GM12878 (cell line): ENCODE measurements around the gene AFAP1. TPM values are rescaled to one million over a fixed set of nuclear protein-coding genes. Genes with fewer than 3 reads are reported as not detected.

Experiments used
- ATAC-seq: fragments of 200-7000 bp; cut with Tn5 transposase; 3 replicates; pipeline ENCODE4 v1.9.1; 2020; ENCODE audit warnings: mild to moderate bottlenecking, moderate library complexity
- BruUV-seq: library from RNA; stranded (reverse); fragments of 400-500 nt; replicated peaks from 2 replicates; lab custom pipeline; 2021; lab: Mats Ljungman, UMichigan
- CTCF ChIA-PET: fragments of 300-600 bp; sonication (Branson Sonifier 250); formaldehyde crosslinking; extraction: SDS; loops from one replicate; lab custom pipeline; 2021; ENCODE audit warnings: inconsistent platforms; lab: Yijun Ruan, JAX
- POLR2A ChIA-PET: fragments of 350-600 bp; formaldehyde crosslinking; extraction: SDS; loops from one replicate; lab custom pipeline; 2021; ENCODE audit warnings: inconsistent platforms; lab: Charles Lee
- RAD21 ChIA-PET: fragments of 300-600 bp; sonication (Branson Sonifier 250); formaldehyde crosslinking; loops from one replicate; lab custom pipeline; 2023; ENCODE audit warnings: antibody characterized with exemption; ENCODE audit not compliant: unreplicated experiment; lab: Charles Lee
- SMC1A ChIA-PET: fragments of 300-600 bp; sonication (Branson Sonifier 250); formaldehyde crosslinking; loops from one replicate; lab custom pipeline; 2023; ENCODE audit not compliant: unreplicated experiment, uncharacterized antibody; lab: Charles Lee
- DNase-seq: peaks from one replicate; pipeline ENCODE4 v3.0.0-alpha.2; 2011; ENCODE audit warnings: low read depth, low spot score
- FAIRE-seq: peaks from 3 replicates; lab custom pipeline; 2011; peaks lifted over from hg19 to GRCh38; lab: Jason Lieb, UNC
- H2AFZ ChIP-seq: 2 replicates; pipeline ENCODE4 v1.6.0; 2011; ENCODE audit warnings: low read depth, low read length, control low read depth; ENCODE audit not compliant: control insufficient read depth
- H3K27ac ChIP-seq: 2 replicates; pipeline ENCODE4 v1.5.1; 2011; ENCODE audit warnings: control low read depth; ENCODE audit not compliant: control insufficient read depth, insufficient read depth
- H3K27me3 ChIP-seq, 2 experiments: replicated peaks in 1 of 2; 2 replicates each; pipeline versions ENCODE4 v1.6.0 to v1.6.1; 2011; ENCODE audit warnings: low read length in 1 of 2; ENCODE audit not compliant: control insufficient read depth in 2 of 2, insufficient read depth in 2 of 2
- H3K36me3 ChIP-seq, 2 experiments: 2 replicates each; pipeline ENCODE4 v1.5.1; 2011; ENCODE audit warnings: low read length in 1 of 2; ENCODE audit not compliant: control insufficient read depth in 2 of 2, insufficient read depth in 2 of 2
- H3K4me1 ChIP-seq: 2 replicates; pipeline ENCODE4 v1.6.1; 2011; ENCODE audit warnings: mild to moderate bottlenecking, low read length, moderate library complexity, mixed read lengths; ENCODE audit not compliant: control insufficient read depth, insufficient read depth
- H3K4me2 ChIP-seq: 2 replicates; pipeline ENCODE4 v1.6.0; 2011; ENCODE audit warnings: control low read depth; ENCODE audit not compliant: control insufficient read depth, insufficient read depth
- H3K4me3 ChIP-seq: fragments of 200-600 bp; sonication (generic); 2 replicates; pipeline ENCODE4 v1.5.1; 2016
- H3K79me2 ChIP-seq: 2 replicates; pipeline ENCODE4 v1.6.0; 2011; ENCODE audit warnings: low read length; ENCODE audit not compliant: control insufficient read depth, insufficient read depth
- H3K9ac ChIP-seq: 2 replicates; pipeline ENCODE4 v1.8.0; 2011; ENCODE audit warnings: low read length, control low read depth, mixed read lengths; ENCODE audit not compliant: control insufficient read depth, insufficient read depth
- H3K9me3 ChIP-seq: replicated peaks from 3 replicates; pipeline ENCODE4 v1.5.1; 2011; ENCODE audit warnings: mild to moderate bottlenecking, low read length; ENCODE audit not compliant: control insufficient read depth, insufficient read depth
- H4K20me1 ChIP-seq: 2 replicates; pipeline ENCODE4 v1.6.0; 2011; ENCODE audit not compliant: control insufficient read depth, insufficient read depth
- KDM1A ChIP-seq: fragments of 200-600 bp; sonication (generic); IDR thresholded peaks from 2 replicates; pipeline ENCODE4 v1.6.1; 2016; ENCODE audit warnings: borderline replicate concordance
- MYB ChIP-seq: fragments of 150-350 bp; IDR thresholded peaks from 2 replicates; pipeline ENCODE4 v1.6.1; 2014; ENCODE audit warnings: mild to moderate bottlenecking, low read depth, low read length, borderline replicate concordance
- NR2F1 ChIP-seq: fragments of 450-650 bp; conservative IDR thresholded peaks from 2 replicates; pipeline ENCODE4 v1.6.1; 2017; ENCODE audit warnings: mild to moderate bottlenecking
- STAT1 ChIP-seq: fragments of 450-650 bp; conservative IDR thresholded peaks from 2 replicates; pipeline ENCODE4 v1.6.1; 2014; ENCODE audit warnings: antibody characterized with exemption, mild to moderate bottlenecking
- USF1 ChIP-seq: IDR thresholded peaks from 2 replicates; pipeline ENCODE4 v1.6.1; 2011; ENCODE audit warnings: borderline replicate concordance, low read depth, mild to moderate bottlenecking, moderate library complexity, mixed read lengths, low read length; ENCODE audit not compliant: insufficient read depth; ENCODE audit errors: extremely low read length
- ZNF24 ChIP-seq: fragments of 450-650 bp; IDR thresholded peaks from 2 replicates; pipeline ENCODE4 v1.6.1; 2017; ENCODE audit warnings: antibody characterized with exemption, mild to moderate bottlenecking
- WGBS: methylation state at CpG from one replicate; pipeline ENCODE4 v1.1.6; 2016; ENCODE audit warnings: low lambda C conversion rate; ENCODE audit not compliant: insufficient replicate concordance, insufficient coverage; ENCODE audit errors: missing lambda C conversion rate; 5-methylcytosine and 5-hydroxymethylcytosine counted together
- in situ Hi-C: fragments of 300-500 bp; cut with MboI; formaldehyde crosslinking; loops from 9 replicates; pipeline ENCODE4 v1.14.3; 2018; ENCODE audit warnings: mixed read lengths
- intact Hi-C: fragments of 100-400 bp; cut with micrococcal nuclease; formaldehyde crosslinking; loops from one replicate; pipeline ENCODE4 v1.14.2; 2022; ENCODE audit not compliant: unreplicated experiment
- polyA plus RNA-seq, 11 experiments: library from polyadenylated mRNA; depleted of rRNA in 4 of 11; unstranded in 6 of 11; stranded (reverse) in 5 of 11; fragments of >200 nt; fragmentation: Nextera tagmentation in 4 of 11; fragmentation: Illumina TruSeq in 1 of 11; extraction: Ambion mirVana in 4 of 11; extraction: Trizol in 1 of 11; gene quantifications; 1 replicate in 1 of 11; 2 replicates in 10 of 11; pipeline versions ENCODE4 v1.2.1 to v1.2.3, GENCODE V29; 2011 to 2016; ENCODE audit warnings: inconsistent platforms in 2 of 11, missing spikeins in 2 of 11, low read depth in 1 of 11
- total RNA-seq, 4 experiments: library from RNA; depleted of rRNA in 3 of 4; stranded (reverse); fragments of >200 nt in 3 of 4; fragmentation: Illumina TruSeq in 1 of 4; extraction: Trizol in 1 of 4; gene quantifications; 2 replicates each; pipeline versions ENCODE4 v1.2.1 to v1.2.3, GENCODE V29; 2013 to 2021
- TF ChIP-seq, protein P1 (sequence below): IDR thresholded peaks from 2 replicates; pipeline ENCODE4 v1.6.1; 2011; ENCODE audit warnings: mild to moderate bottlenecking, low read depth, low read length, moderate library complexity; ENCODE audit not compliant: insufficient replicate concordance

The AFAP1 gene
- total and polyA plus RNA-seq, 10 of the 15 experiments (the other 5 are each of a cell fraction or from before 2014, with no cell fraction given) = 0.02 to 0.23 (median 0.09) TPM; not detected in 1

GRCh38 chr4:7732263-7732662, 207.4 kb downstream of the AFAP1 start:
- ATAC-seq = no peak
- Histone ChIP-seq H3K27ac (no peak overlapping the region), H3K36me3 (no peaks in the 10 kb centered on the region), H3K9me3 (no peaks in the 10 kb centered on the region), H3K9ac (no peak overlapping the region), H3K4me3 (no peak overlapping the region), H3K79me2 (no peaks in the 10 kb centered on the region), H3K4me2 (no peak overlapping the region), H3K27me3 (no peaks in the 10 kb centered on the region; a peak in 2 of 4 replicates), H4K20me1 (no peaks in the 10 kb centered on the region), H3K4me1 (no peaks in the 10 kb centered on the region), H2AFZ (no peak overlapping the region)
- ChIA-PET SMC1A (no interaction called here), RAD21 (no interaction called here), CTCF (no interaction called here), POLR2A (no interaction called here)
- BruUV-seq = no TSS peak
- FAIRE-seq = no peak
- TF ChIP-seq MYB (no peak), ZNF24 (no peak), NR2F1 (no peak)
- intact Hi-C loops = no loop called here
- in situ Hi-C loops = no loop called here
- 27% methylated on average over 5 of the region's 9 CpGs for WGBS
- no peak for DNase-seq

- no peaks in the 10 kb centered on the region; a peak in 1 of 4 replicates for H3K27me3 ChIP-seq
- no peaks in the 10 kb centered on the region for H3K79me2 ChIP-seq
- no peaks in the 10 kb centered on the region for H3K4me1 ChIP-seq
- no peaks in the 10 kb centered on the region for H3K9me3 ChIP-seq
- 31% methylated on average over 4 of the region's 4 CpGs for WGBS
- POLR2A ChIA-PET = no interaction called here
- no peak overlapping the region for H3K9ac ChIP-seq
- H3K27ac ChIP-seq = no peak overlapping the region
- H4K20me1 ChIP-seq = no peaks in the 10 kb centered on the region
- no peak for DNase-seq
- BruUV-seq = no TSS peak
- in situ Hi-C loops = no loop called here
- RAD21 ChIA-PET = no interaction called here
- no peaks in the 10 kb centered on the region for H3K36me3 ChIP-seq
- intact Hi-C loops = no loop called here
- FAIRE-seq = no peak
- ATAC-seq = no peak
- SMC1A ChIA-PET = no interaction called here
- CTCF ChIA-PET = no interaction called here
- H3K4me2 ChIP-seq = no peak overlapping the region
- H2AFZ ChIP-seq = no peak overlapping the region
- TF ChIP-seq, protein P1, sequence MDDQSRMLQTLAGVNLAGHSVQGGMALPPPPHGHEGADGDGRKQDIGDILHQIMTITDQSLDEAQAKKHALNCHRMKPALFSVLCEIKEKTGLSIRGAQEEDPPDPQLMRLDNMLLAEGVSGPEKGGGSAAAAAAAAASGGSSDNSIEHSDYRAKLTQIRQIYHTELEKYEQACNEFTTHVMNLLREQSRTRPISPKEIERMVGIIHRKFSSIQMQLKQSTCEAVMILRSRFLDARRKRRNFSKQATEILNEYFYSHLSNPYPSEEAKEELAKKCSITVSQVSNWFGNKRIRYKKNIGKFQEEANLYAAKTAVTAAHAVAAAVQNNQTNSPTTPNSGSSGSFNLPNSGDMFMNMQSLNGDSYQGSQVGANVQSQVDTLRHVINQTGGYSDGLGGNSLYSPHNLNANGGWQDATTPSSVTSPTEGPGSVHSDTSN = no peak
- TF ChIP-seq STAT1 = no peak
- no peak for TF ChIP-seq KDM1A
- TF ChIP-seq USF1 = no peak
- H3K4me3 ChIP-seq = no peak overlapping the region
Observed at GRCh38 chr4:7731437-7731836, 208.2 kb downstream of the AFAP1 start.
